HCT116 (cell line): ENCODE results near the gene BEND6. TPM values are rescaled to one million over a fixed set of nuclear protein-coding genes. Genes with fewer than 3 reads are reported as not detected.

Source experiments
- ATAC-seq: fragments of 200-7000 bp; cut with Tn5 transposase; 2 replicates; pipeline ENCODE4 v1.9.1; 2020; ENCODE audit warnings: mild to moderate bottlenecking, moderate library complexity
- BruUV-seq: library from RNA; stranded (reverse); fragments of 400-500 nt; replicated peaks from 2 replicates; lab custom pipeline; 2021; lab: Mats Ljungman, UMichigan
- CTCF ChIA-PET: fragments of 300-600 bp; sonication (Branson Sonifier 250); formaldehyde crosslinking; loops from one replicate; lab custom pipeline; 2021; ENCODE audit warnings: antibody characterized with exemption; lab: Charles Lee
- POLR2A ChIA-PET: fragments of 300-600, 350-600 bp; sonication (Branson Sonifier 250); formaldehyde crosslinking; loops from one replicate; lab custom pipeline; 2021; ENCODE audit warnings: antibody characterized with exemption; lab: Charles Lee
- RAD21 ChIA-PET, 2 experiments: fragments of 300-600 bp; sonication (Branson Sonifier 250); formaldehyde crosslinking; loops; one replicate each; lab custom pipeline; 2023; ENCODE audit warnings: low total read pairs in 2 of 2; ENCODE audit not compliant: uncharacterized antibody in 2 of 2, unreplicated experiment in 2 of 2, low non-redundant PET in 1 of 2; lab: Charles Lee
- DNase-seq: peaks from one replicate; pipeline ENCODE4 v3.0.0-alpha.2; 2010; ENCODE audit warnings: low read depth, low spot score
- H2AFZ ChIP-seq: fragments of 200-600 bp; shearing (Covaris generic), sonication (generic); 2 replicates; pipeline ENCODE4 v1.6.1; 2017; ENCODE audit warnings: low read depth, mixed run types, mixed read lengths, antibody characterized with exemption, low read length; ENCODE audit not compliant: poor library complexity, severe bottlenecking
- H3K27ac ChIP-seq: 2 replicates; pipeline ENCODE4 v1.5.1; 2012; ENCODE audit warnings: low read depth, low read length
- H3K27me3 ChIP-seq: fragments of 200-600 bp; sonication (generic); 2 replicates; pipeline ENCODE4 v1.6.1; 2016; ENCODE audit warnings: mixed run types, low read length, mixed read lengths; ENCODE audit not compliant: insufficient read depth
- H3K36me3 ChIP-seq, 2 experiments: fragments of 200-500 bp in 1 of 2; fragments of 200-600 bp in 1 of 2; sonication (Bioruptor generic) in 1 of 2; sonication (generic) in 1 of 2; 2 replicates each; pipeline versions ENCODE4 v1.5.1 to v1.6.1; 2014 to 2016; ENCODE audit warnings: low read length in 2 of 2, inconsistent platforms in 1 of 2, mixed read lengths in 1 of 2, mixed run types in 1 of 2; ENCODE audit not compliant: insufficient read depth in 2 of 2, control insufficient read depth in 1 of 2
- H3K4me1 ChIP-seq, 2 experiments: fragments of 200-600 bp in 1 of 2; sonication (generic) in 1 of 2; 2 replicates each; pipeline versions ENCODE4 v1.5.1 to v1.6.1; 2012 to 2017; ENCODE audit warnings: low read length in 2 of 2, inconsistent platforms in 1 of 2, mild to moderate bottlenecking in 1 of 2, mixed read lengths in 1 of 2, mixed run types in 1 of 2, moderate library complexity in 1 of 2; ENCODE audit not compliant: insufficient read depth in 2 of 2, control insufficient read depth in 1 of 2
- H3K4me2 ChIP-seq: fragments of 200-600 bp; sonication (generic); 2 replicates; pipeline ENCODE4 v1.6.1; 2017; ENCODE audit warnings: mixed run types, low read length, mixed read lengths
- H3K4me3 ChIP-seq, 2 experiments: fragments of 200-600 bp in 1 of 2; sonication (generic) in 1 of 2; replicated peaks in 1 of 2; 2 replicates each; pipeline ENCODE4 v1.5.1; 2011 to 2016; ENCODE audit warnings: low read length in 2 of 2, control low read depth in 1 of 2, low read depth in 1 of 2, mild to moderate bottlenecking in 1 of 2, mixed read lengths in 1 of 2, mixed run types in 1 of 2
- H3K79me2 ChIP-seq: fragments of 200-600 bp; sonication (generic); 2 replicates; pipeline ENCODE4 v1.6.1; 2017; ENCODE audit warnings: mild to moderate bottlenecking, mixed run types, low read length, moderate library complexity, mixed read lengths; ENCODE audit not compliant: insufficient read depth
- H3K9ac ChIP-seq: fragments of 200-600 bp; sonication (generic); 2 replicates; pipeline ENCODE4 v1.6.1; 2016; ENCODE audit warnings: low read length, mixed read lengths
- H3K9me2 ChIP-seq: fragments of 200-600 bp; sonication (generic), shearing (Covaris generic); 2 replicates; pipeline ENCODE4 v1.6.1; 2017; ENCODE audit warnings: mixed run types, mild to moderate bottlenecking, moderate library complexity; ENCODE audit not compliant: insufficient read depth
- H3K9me3 ChIP-seq, 2 experiments: fragments of 200-500 bp in 1 of 2; fragments of 200-600 bp in 1 of 2; sonication (Bioruptor generic) in 1 of 2; sonication (generic) in 1 of 2; 2 replicates each; pipeline ENCODE4 v1.6.1; 2014 to 2017; ENCODE audit warnings: low read length in 2 of 2, mixed read lengths in 2 of 2, inconsistent platforms in 1 of 2, low read depth in 1 of 2, mild to moderate bottlenecking in 1 of 2, mixed run types in 1 of 2, moderate library complexity in 1 of 2; ENCODE audit not compliant: control insufficient read depth in 1 of 2, insufficient read depth in 1 of 2
- H4K20me1 ChIP-seq: fragments of 200-600 bp; sonication (generic), shearing (Covaris generic); 2 replicates; pipeline ENCODE4 v1.6.1; 2017; ENCODE audit warnings: mixed run types, mild to moderate bottlenecking, moderate library complexity; ENCODE audit not compliant: insufficient read depth
- CEBPB ChIP-seq: IDR thresholded peaks from 2 replicates; pipeline ENCODE4 v1.6.1; 2012; ENCODE audit warnings: low read depth
- CTCF ChIP-seq, 3 experiments: fragments of 200-600 bp in 1 of 3; sonication (generic) in 1 of 3; IDR thresholded peaks in 2 of 3; conservative IDR thresholded peaks in 1 of 3; 2 replicates each; pipeline ENCODE4 v1.5.1; 2012 to 2017; ENCODE audit warnings: low read depth in 2 of 3, low read length in 2 of 3, antibody characterized with exemption in 1 of 3, borderline replicate concordance in 1 of 3, control low read depth in 1 of 3, mild to moderate bottlenecking in 1 of 3, mixed read lengths in 1 of 3, mixed run types in 1 of 3, moderate library complexity in 1 of 3; ENCODE audit not compliant: insufficient read depth in 1 of 3
- EZH2 ChIP-seq: fragments of 200-600 bp; sonication (generic); IDR thresholded peaks from 2 replicates; pipeline ENCODE4 v1.6.1; 2017; ENCODE audit warnings: antibody characterized with exemption, mixed run types
- EZH2phosphoT487 ChIP-seq: fragments of 200-600 bp; IDR thresholded peaks from 2 replicates; pipeline ENCODE4 v1.6.1; 2018; ENCODE audit warnings: antibody characterized with exemption, borderline replicate concordance
- JUND ChIP-seq: IDR thresholded peaks from 2 replicates; pipeline ENCODE4 v1.6.1; 2012
- MAX ChIP-seq: IDR thresholded peaks from 2 replicates; pipeline ENCODE4 v1.6.1; 2012
- RAD21 ChIP-seq: IDR thresholded peaks from 2 replicates; pipeline ENCODE4 v1.6.1; 2012; ENCODE audit warnings: low read depth, mild to moderate bottlenecking
- REST ChIP-seq: IDR thresholded peaks from 2 replicates; pipeline ENCODE4 v1.6.1; 2012; ENCODE audit warnings: low read depth
- SIN3A ChIP-seq: IDR thresholded peaks from 2 replicates; pipeline ENCODE4 v1.6.1; 2012; ENCODE audit warnings: low read depth
- SP1 ChIP-seq: IDR thresholded peaks from 2 replicates; pipeline ENCODE4 v1.6.1; 2012; ENCODE audit warnings: low read depth
- SRF ChIP-seq: IDR thresholded peaks from 2 replicates; pipeline ENCODE4 v1.6.1; 2012; ENCODE audit warnings: low read depth
- TCF7L2 ChIP-seq: IDR thresholded peaks from 2 replicates; pipeline ENCODE4 v1.7.0; 2011; ENCODE audit warnings: borderline replicate concordance, inconsistent platforms; ENCODE audit not compliant: insufficient read depth, insufficient read length; ENCODE audit errors: extremely low read depth
- YY1 ChIP-seq: IDR thresholded peaks from 2 replicates; pipeline ENCODE4 v1.6.1; 2011; ENCODE audit warnings: low read length, low read depth, moderate library complexity, mild to moderate bottlenecking; ENCODE audit not compliant: insufficient replicate concordance; ENCODE audit errors: extremely low read depth
- ZNF274 ChIP-seq: fragments of 200-500 bp; sonication (Bioruptor generic); IDR thresholded peaks from 2 replicates; pipeline ENCODE4 v1.6.1; 2014; ENCODE audit warnings: mild to moderate bottlenecking, low read depth, low read length, inconsistent platforms
- intact Hi-C: fragments of 100-400 bp; cut with micrococcal nuclease; formaldehyde crosslinking; loops from 2 replicates; pipeline ENCODE4 v1.10.0; 2022
- total RNA-seq: library from RNA; stranded (reverse); gene quantifications from one replicate; pipeline ENCODE4 v1.2.1, GENCODE V29; 2021; ENCODE audit not compliant: unreplicated experiment
- TF ChIP-seq, protein P1 (sequence below): IDR thresholded peaks from 2 replicates; pipeline ENCODE4 v1.6.1; 2012

The BEND6 gene
- total RNA-seq, 1 experiment from 2014 or later = 4.0 TPM

- no peak for TF ChIP-seq REST
- no peak for TF ChIP-seq YY1
Measured at GRCh38 chr6:56956491-56956890, 1.6 kb downstream of the BEND6 start (continued).

GRCh38 chr6:56957856-56958255, 2.9 kb downstream of the BEND6 start:
- ChIA-PET RAD21 (no interaction called here), POLR2A (no interaction called here), CTCF (interaction anchor here (4.5 kb wide), 1 partner anchor 55 kb away, joined by 43 read pairs; no protein-coding TSS in a partner anchor)
- Histone ChIP-seq H4K20me1 (no peaks in the 10 kb centered on the region), H3K9ac (no peak overlapping the region), H3K4me2 (no peak overlapping the region), H3K4me1 (peaks cover 11 to 62% of the 10 kb centered on the region in 2 experiments), H3K4me3 (no peak overlapping the region), H3K9me3 (no peaks in the 10 kb centered on the region), H3K27ac (no peak overlapping the region), H3K79me2 (peaks cover 21% of the 10 kb centered on the region), H3K36me3 (peaks cover 0 to 1% of the 10 kb centered on the region in 2 experiments; a peak in 1 of 4 replicates), H3K9me2 (no peaks in the 10 kb centered on the region), H2AFZ (no peak overlapping the region), H3K27me3 (no peaks in the 10 kb centered on the region)
- DNase-seq (no peak), ATAC-seq (no peak)
- BruUV-seq = no TSS peak
- intact Hi-C loops = loop anchor here (5.0 kb wide), 2 partner anchors 59 to 214 kb away; partner anchors contain the start of gene BAG2
- TF ChIP-seq EZH2 (no peak), SP1 (no peak), EZH2phosphoT487 (no peak), SRF (no peak), TCF7L2 (no peak), REST (no peak), CTCF (IDR thresholded peaks at IDR 0.05 in 2 of 3, conservative IDR thresholded peaks at IDR 0.05 in 1 of 3; ENCODE audit: borderline replicate concordance in 1 of 3, insufficient read depth in 1 of 3, low read depth in 2 of 3, low read length in 2 of 3) (no peak), ZNF274 (no peak), RAD21 (no peak), CEBPB (no peak), MAX (no peak), JUND (no peak), SIN3A (no peak)
- TF ChIP-seq, protein P1, sequence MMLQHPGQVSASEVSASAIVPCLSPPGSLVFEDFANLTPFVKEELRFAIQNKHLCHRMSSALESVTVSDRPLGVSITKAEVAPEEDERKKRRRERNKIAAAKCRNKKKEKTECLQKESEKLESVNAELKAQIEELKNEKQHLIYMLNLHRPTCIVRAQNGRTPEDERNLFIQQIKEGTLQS = no peak
